HUES64 (cell line): ENCODE results near the gene STAM2.
"Not testable (repeated sequence)": the region's sequence is repeated elsewhere in the genome, so short reads cannot be mapped to it uniquely, and the experiment has no call there.

Source experiments
- H3K27ac ChIP-seq: 2 replicates; pipeline ENCODE4 v1.7.0; 2013; ENCODE audit warnings: low read depth, low read length, inconsistent platforms
- H3K27me3 ChIP-seq: 2 replicates; pipeline ENCODE4 v1.6.1; 2013; ENCODE audit warnings: mild to moderate bottlenecking, low read length; ENCODE audit not compliant: insufficient read depth
- H3K36me3 ChIP-seq: 2 replicates; pipeline ENCODE4 v1.6.1; 2013; ENCODE audit warnings: mild to moderate bottlenecking, low read length; ENCODE audit not compliant: insufficient read depth
- H3K4me1 ChIP-seq: 2 replicates; pipeline ENCODE4 v1.6.1; 2013; ENCODE audit warnings: mild to moderate bottlenecking, low read length, moderate library complexity; ENCODE audit not compliant: insufficient read depth
- H3K4me3 ChIP-seq: 2 replicates; pipeline ENCODE4 v1.5.1; 2013; ENCODE audit warnings: mild to moderate bottlenecking, low read length, moderate library complexity
- H3K9ac ChIP-seq: 2 replicates; pipeline ENCODE4 v1.6.1; 2013; ENCODE audit warnings: mild to moderate bottlenecking, low read depth, low read length
- H3K9me3 ChIP-seq: 2 replicates; pipeline ENCODE4 v1.6.1; 2013; ENCODE audit warnings: low read depth, low read length; ENCODE audit not compliant: insufficient read depth
- WGBS: fragments of 150-250, 120-280 bp; methylation state at CpG from one replicate; pipeline ENCODE4 v1.1.7; 2013; ENCODE audit warnings: missing lambda C conversion rate; 5-methylcytosine and 5-hydroxymethylcytosine counted together

STAM2 gene

GRCh38 chr2:152171718-152172117, 3.8 kb downstream of the STAM2 start:
- WGBS: 82% methylated on average over 4 of the region's 4 CpGs
- Histone ChIP-seq H3K36me3 (no peaks in the 10 kb centered on the region), H3K4me3 (no peak overlapping the region), H3K9me3 (no peaks in the 10 kb centered on the region), H3K27me3 (no peaks in the 10 kb centered on the region), H3K27ac (no peak overlapping the region), H3K9ac (no peak overlapping the region), H3K4me1 (no peaks in the 10 kb centered on the region)

- H3K9ac ChIP-seq, H3K9me3 ChIP-seq, H3K27me3 ChIP-seq, H3K36me3 ChIP-seq, H3K4me3 ChIP-seq, H3K27ac ChIP-seq, H3K4me1 ChIP-seq: not testable (repeated sequence)
- 95% methylated on average over 7 of the region's 7 CpGs for WGBS
These were observed 6.4 kb downstream of the STAM2 start for GRCh38 chr2:152169158-152169557.

- not testable (repeated sequence) for H3K9me3 ChIP-seq, H3K27ac ChIP-seq, H3K9ac ChIP-seq, H3K4me3 ChIP-seq, H3K4me1 ChIP-seq, H3K27me3 ChIP-seq, H3K36me3 ChIP-seq
- 95% methylated on average over 1 of the region's 1 CpG for WGBS
These were observed 8.1 kb downstream of the STAM2 start for GRCh38 chr2:152167470-152167869.

DNA sequence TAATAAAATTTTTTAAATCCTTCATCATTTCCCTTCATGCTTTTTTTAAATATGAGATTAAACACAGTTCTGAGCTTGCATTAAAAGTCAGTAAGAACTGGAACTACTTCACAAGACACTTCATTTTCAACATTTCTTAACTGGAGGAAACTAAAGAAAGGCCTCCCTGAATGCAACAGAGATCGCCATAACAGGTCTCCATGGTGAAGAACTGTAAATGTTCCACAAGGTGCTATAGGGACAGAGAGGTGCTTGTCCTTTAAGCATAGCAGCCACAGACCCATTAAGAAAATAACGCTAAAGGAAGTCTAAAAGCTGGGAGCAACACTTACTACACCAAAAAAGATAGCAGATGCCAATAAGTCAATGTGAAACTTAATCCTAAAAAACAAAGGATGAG, 8.5 kb downstream of the STAM2 start:
- no peak overlapping the region for H3K27ac ChIP-seq

GRCh38 chr2:152166633-152167032, 8.9 kb downstream of the STAM2 start:
- Histone ChIP-seq H3K4me3 (no peak overlapping the region), H3K4me1 (no peaks in the 10 kb centered on the region), H3K27ac (no peak overlapping the region), H3K36me3 (no peaks in the 10 kb centered on the region), H3K27me3 (no peaks in the 10 kb centered on the region), H3K9ac (no peak overlapping the region), H3K9me3 (no peaks in the 10 kb centered on the region; the same call in 1 of the 2 replicates)
- 92% methylated on average over 3 of the region's 3 CpGs for WGBS

More for the DNA sequence above, 8.5 kb downstream of the STAM2 start:
- Histone ChIP-seq H3K9ac (no peak overlapping the region), H3K36me3 (no peaks in the 10 kb centered on the region), H3K4me3 (no peak overlapping the region), H3K4me1 (no peaks in the 10 kb centered on the region), H3K27me3 (no peaks in the 10 kb centered on the region), H3K9me3 (no peaks in the 10 kb centered on the region)
- WGBS: 90% methylated on average over 2 of the region's 2 CpGs

- H3K4me3 ChIP-seq: no peak overlapping the region
- no peaks in the 10 kb centered on the region for H3K27me3 ChIP-seq
- H3K9me3 ChIP-seq: no peaks in the 10 kb centered on the region; the same call in 1 of the 2 replicates
- no peaks in the 10 kb centered on the region for H3K4me1 ChIP-seq
- H3K36me3 ChIP-seq: no peaks in the 10 kb centered on the region
- no peak overlapping the region for H3K9ac ChIP-seq
- WGBS: 89% methylated on average over 7 of the region's 7 CpGs
- H3K27ac ChIP-seq: no peak overlapping the region
These were observed 9.8 kb downstream of the STAM2 start for GRCh38 chr2:152165780-152166179.

DNA sequence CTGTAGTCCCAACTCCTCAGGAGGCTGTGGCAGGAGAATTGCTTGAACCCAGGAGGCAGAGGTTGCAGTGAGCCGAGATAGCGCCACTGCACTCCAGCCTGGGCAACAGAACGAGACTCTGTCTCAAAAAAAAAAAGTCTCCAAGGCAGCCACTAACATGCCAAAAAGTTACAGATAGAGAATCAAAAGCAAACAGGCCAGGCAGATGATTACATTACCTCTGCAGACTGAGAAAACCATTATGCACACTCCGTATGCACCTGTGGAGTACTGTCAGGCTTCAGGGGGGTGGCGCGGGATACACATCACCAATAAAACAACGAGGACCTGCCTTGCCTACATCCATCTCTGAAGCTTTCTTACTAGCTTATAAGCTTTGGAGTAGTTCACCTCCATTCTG, 10.3 kb downstream of the STAM2 start:
- Histone ChIP-seq H3K9me3 (no peaks in the 10 kb centered on the region; the same call in 1 of the 2 replicates), H3K4me3 (no peak overlapping the region), H3K4me1 (no peaks in the 10 kb centered on the region), H3K36me3 (no peaks in the 10 kb centered on the region), H3K27me3 (no peaks in the 10 kb centered on the region), H3K9ac (no peak overlapping the region), H3K27ac (no peak overlapping the region)
- WGBS: 88% methylated on average over 7 of the region's 7 CpGs

- not testable (repeated sequence) for H3K36me3 ChIP-seq, H3K9me3 ChIP-seq, H3K4me3 ChIP-seq, H3K27me3 ChIP-seq, H3K4me1 ChIP-seq, H3K27ac ChIP-seq, H3K9ac ChIP-seq
- WGBS: 95% methylated on average over 5 of the region's 5 CpGs
These were observed 11.9 kb downstream of the STAM2 start for GRCh38 chr2:152163669-152164068.

- 96% methylated on average over 3 of the region's 3 CpGs for WGBS
- no peaks in the 10 kb centered on the region for H3K27me3 ChIP-seq
These were observed 13.4 kb downstream of the STAM2 start for GRCh38 chr2:152162141-152162540.

DNA sequence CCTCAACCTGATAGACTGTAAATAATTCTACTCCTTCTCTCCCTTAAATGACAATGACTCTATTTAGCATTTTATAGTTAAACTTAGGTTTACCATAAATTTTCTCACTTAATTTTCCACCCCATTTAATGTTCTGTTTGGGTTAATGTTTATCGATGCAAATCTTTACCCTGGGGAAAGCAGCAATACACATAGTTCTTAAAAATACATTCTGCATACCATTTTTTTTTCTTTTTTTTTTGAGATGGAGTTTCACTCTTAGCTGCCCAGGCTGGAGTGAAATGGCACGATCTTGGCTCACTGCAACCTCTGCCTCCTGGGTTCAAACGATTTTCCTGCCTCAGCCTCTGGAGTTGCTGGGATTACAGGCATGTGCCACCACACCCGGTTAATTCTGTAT, 14.0 kb downstream of the STAM2 start:
- H3K27me3 ChIP-seq: no peaks in the 10 kb centered on the region
- H3K9me3 ChIP-seq: peaks cover 3% of the 10 kb centered on the region; the same call in 1 of the 2 replicates
- 96% methylated on average over 4 of the region's 4 CpGs for WGBS
- H3K4me3 ChIP-seq: no peak overlapping the region
- no peak overlapping the region for H3K9ac ChIP-seq
- no peaks in the 10 kb centered on the region for H3K36me3 ChIP-seq
- no peaks in the 10 kb centered on the region for H3K4me1 ChIP-seq
- no peak overlapping the region for H3K27ac ChIP-seq

More at GRCh38 chr2:152162141-152162540, 13.4 kb downstream of the STAM2 start:
- Histone ChIP-seq H3K4me1 (no peaks in the 10 kb centered on the region), H3K9ac (no peak overlapping the region), H3K4me3 (no peak overlapping the region), H3K9me3 (peaks cover 3% of the 10 kb centered on the region; the same call in 1 of the 2 replicates), H3K36me3 (no peaks in the 10 kb centered on the region), H3K27ac (no peak overlapping the region)

- H3K9ac ChIP-seq, H3K4me1 ChIP-seq, H3K27ac ChIP-seq, H3K27me3 ChIP-seq, H3K4me3 ChIP-seq, H3K36me3 ChIP-seq, H3K9me3 ChIP-seq: not testable (repeated sequence)
- 93% methylated on average over 21 of the region's 31 CpGs for WGBS
These were observed 15.2 kb downstream of the STAM2 start for GRCh38 chr2:152160378-152160777.

GRCh38 chr2:152157253-152157652, 18.3 kb downstream of the STAM2 start:
- no peaks in the 10 kb centered on the region for H3K27me3 ChIP-seq
- no peak overlapping the region for H3K4me3 ChIP-seq
- no peaks in the 10 kb centered on the region for H3K36me3 ChIP-seq
- H3K4me1 ChIP-seq: no peaks in the 10 kb centered on the region; the same call in 1 of the 2 replicates
- H3K9ac ChIP-seq: no peak overlapping the region
- H3K9me3 ChIP-seq: peaks cover 3% of the 10 kb centered on the region; the same call in 1 of the 2 replicates
- 90% methylated on average over 1 of the region's 1 CpG for WGBS
- H3K27ac ChIP-seq: no peak overlapping the region
